Measurements from ENCODE around the gene PKDREJ. TPM values are rescaled to one million over a fixed set of nuclear protein-coding genes. Genes with fewer than 3 reads are reported as not detected.
A peak's percentile ranks its signal among the peaks of the same experiment; 100 is the strongest.

Gene PKDREJ
- total and polyA plus RNA-seq, 2 experiments from 2014 or later = 0.04 TPM; not detected in 1

GRCh38 chr22:46225631-46226030 is 37.5 kb downstream of the PKDREJ start:
- WGBS, 2 experiments (ENCODE audit: low coverage in 1 of 2, low lambda C conversion rate in 2 of 2, missing lambda C conversion rate in 2 of 2) = 93 to 99% methylated on average over 7 of the region's 7 CpGs
- peaks cover 10% of the 10 kb centered on the region for H3K4me1 ChIP-seq (ENCODE audit: insufficient read depth)
- H3K27ac ChIP-seq = no peak overlapping the region
- H3K27me3 ChIP-seq (replicated peaks; ENCODE audit: insufficient read depth) = no peaks in the 10 kb centered on the region
- no peak overlapping the region for H3K9ac ChIP-seq
- no peaks in the 10 kb centered on the region for H4K20me1 ChIP-seq (ENCODE audit: insufficient read depth)
- no peak for TF ChIP-seq EZH2phosphoT487 (IDR thresholded peaks at IDR 0.05; ENCODE audit: insufficient read depth, low read depth)
- no peak for TF ChIP-seq EZH2 (IDR thresholded peaks at IDR 0.05; ENCODE audit: insufficient read depth, poor library complexity, severe bottlenecking)
- H3K4me2 ChIP-seq (ENCODE audit: unreplicated experiment) = no peak overlapping the region
- peaks cover 19% of the 10 kb centered on the region for H3F3A ChIP-seq (ENCODE audit: insufficient read depth)
- DNase-seq = no peak
- no peak overlapping the region for H3K4me3 ChIP-seq
- no peaks in the 10 kb centered on the region for H3K79me2 ChIP-seq (ENCODE audit: insufficient read depth)
- in situ Hi-C loops (cut with MboI) = no loop called here
- peaks cover 8% of the 10 kb centered on the region; the same call in 1 of the 2 replicates for H3K36me3 ChIP-seq (ENCODE audit: low read depth)
- no peaks in the 10 kb centered on the region for H3K9me2 ChIP-seq (ENCODE audit: insufficient read depth)
- H2AFZ ChIP-seq = no peak overlapping the region
- H3K9me3 ChIP-seq (ENCODE audit: low read depth) = no peaks in the 10 kb centered on the region

DNA sequence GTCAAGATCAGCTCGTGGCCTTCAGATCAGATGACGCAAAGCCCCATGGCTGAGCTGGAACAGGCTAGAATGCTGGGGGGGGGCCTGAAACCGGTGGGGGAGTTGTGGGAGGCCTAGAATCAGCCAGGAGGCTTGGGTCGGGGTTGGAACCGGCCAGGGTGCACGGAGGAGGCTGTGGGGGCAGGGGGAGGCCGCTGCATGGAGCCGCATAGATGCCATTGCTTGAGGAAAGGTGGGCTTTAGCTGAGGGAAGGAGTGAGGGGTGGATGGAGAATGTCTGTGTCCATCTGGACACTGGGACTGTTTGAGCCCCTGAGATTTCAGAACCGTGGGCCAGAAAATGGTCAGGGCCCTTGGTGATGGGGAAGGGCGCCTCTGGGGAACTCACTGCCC is 38.2 kb downstream of the PKDREJ start:
- Histone ChIP-seq H3K4me2 (ENCODE audit: unreplicated experiment) (no peak overlapping the region), H3F3A (ENCODE audit: insufficient read depth) (peaks cover 19% of the 10 kb centered on the region), H3K9me3 (ENCODE audit: low read depth) (no peaks in the 10 kb centered on the region), H3K9ac (no peak overlapping the region), H3K4me1 (ENCODE audit: insufficient read depth) (peaks cover 9% of the 10 kb centered on the region), H3K36me3 (ENCODE audit: low read depth) (peaks cover 13% of the 10 kb centered on the region), H3K79me2 (ENCODE audit: insufficient read depth) (no peaks in the 10 kb centered on the region), H4K20me1 (ENCODE audit: insufficient read depth) (no peaks in the 10 kb centered on the region), H3K27me3 (replicated peaks; ENCODE audit: insufficient read depth) (no peaks in the 10 kb centered on the region), H3K9me2 (ENCODE audit: insufficient read depth) (no peaks in the 10 kb centered on the region), H3K4me3 (no peak overlapping the region), H2AFZ (no peak overlapping the region), H3K27ac (no peak overlapping the region)
- in situ Hi-C loops (cut with MboI) = no loop called here
- TF ChIP-seq EZH2phosphoT487 (IDR thresholded peaks at IDR 0.05; ENCODE audit: insufficient read depth, low read depth) (no peak), EZH2 (IDR thresholded peaks at IDR 0.05; ENCODE audit: insufficient read depth, poor library complexity, severe bottlenecking) (no peak)
- 88 to 90% methylated on average over 10 of the region's 10 CpGs for WGBS, 2 experiments (ENCODE audit: low coverage in 1 of 2, low lambda C conversion rate in 2 of 2, missing lambda C conversion rate in 2 of 2)
- no peak for DNase-seq

- H3K36me3 ChIP-seq (ENCODE audit: low read depth) = peaks cover 19% of the 10 kb centered on the region
- H3K4me2 ChIP-seq (ENCODE audit: unreplicated experiment) = no peak overlapping the region
- H3K9me2 ChIP-seq (ENCODE audit: insufficient read depth) = no peaks in the 10 kb centered on the region
- H3K79me2 ChIP-seq (ENCODE audit: insufficient read depth) = no peaks in the 10 kb centered on the region
- no peak overlapping the region for H3K4me3 ChIP-seq
- H4K20me1 ChIP-seq (ENCODE audit: insufficient read depth) = no peaks in the 10 kb centered on the region
- peaks cover 13% of the 10 kb centered on the region for H3F3A ChIP-seq (ENCODE audit: insufficient read depth)
- no peaks in the 10 kb centered on the region for H3K27me3 ChIP-seq (replicated peaks; ENCODE audit: insufficient read depth)
- H3K9me3 ChIP-seq (ENCODE audit: low read depth) = no peaks in the 10 kb centered on the region
- H3K9ac ChIP-seq = no peak overlapping the region
- no peak overlapping the region for H3K27ac ChIP-seq
- H2AFZ ChIP-seq = no peak overlapping the region
- 94 to 96% methylated on average over 23 of the region's 23 CpGs for WGBS, 2 experiments (ENCODE audit: low coverage in 1 of 2, low lambda C conversion rate in 2 of 2, missing lambda C conversion rate in 2 of 2)
- in situ Hi-C loops (cut with MboI) = no loop called here
- TF ChIP-seq EZH2phosphoT487 (IDR thresholded peaks at IDR 0.05; ENCODE audit: insufficient read depth, low read depth) (no peak), EZH2 (IDR thresholded peaks at IDR 0.05; ENCODE audit: insufficient read depth, poor library complexity, severe bottlenecking) (no peak)
- no peak for DNase-seq
- peaks cover 3% of the 10 kb centered on the region for H3K4me1 ChIP-seq (ENCODE audit: insufficient read depth)
Measured at GRCh38 chr22:46224044-46224897, 38.9 kb downstream of the PKDREJ start.

- Histone ChIP-seq H3K27me3 (replicated peaks; ENCODE audit: insufficient read depth) (no peaks in the 10 kb centered on the region), H3K9me3 (ENCODE audit: low read depth) (no peaks in the 10 kb centered on the region), H3K9me2 (ENCODE audit: insufficient read depth) (no peaks in the 10 kb centered on the region), H3F3A (ENCODE audit: insufficient read depth) (no peaks in the 10 kb centered on the region), H3K36me3 (ENCODE audit: low read depth) (peaks cover 22% of the 10 kb centered on the region), H3K4me1 (ENCODE audit: insufficient read depth) (no peaks in the 10 kb centered on the region), H3K4me3 (no peak overlapping the region), H3K27ac (no peak overlapping the region), H2AFZ (no peak overlapping the region), H3K79me2 (ENCODE audit: insufficient read depth) (no peaks in the 10 kb centered on the region), H3K9ac (no peak overlapping the region), H4K20me1 (ENCODE audit: insufficient read depth) (no peaks in the 10 kb centered on the region), H3K4me2 (ENCODE audit: unreplicated experiment) (no peak overlapping the region)
- DNase-seq = peak; percentile 5
- in situ Hi-C loops (cut with MboI) = no loop called here
- 94 to 99% methylated on average over 5 of the region's 5 CpGs for WGBS, 2 experiments (ENCODE audit: low coverage in 1 of 2, low lambda C conversion rate in 2 of 2, missing lambda C conversion rate in 2 of 2)
- TF ChIP-seq EZH2phosphoT487 (IDR thresholded peaks at IDR 0.05; ENCODE audit: insufficient read depth, low read depth) = no peak
- TF ChIP-seq EZH2 (IDR thresholded peaks at IDR 0.05; ENCODE audit: insufficient read depth, poor library complexity, severe bottlenecking) = no peak
Measured at GRCh38 chr22:46220921-46221320, 42.2 kb downstream of the PKDREJ start.
